Right lobe of liver (tissue), 6 donors: ENCODE measurements around the gene ABCC3. TPM values are rescaled to one million over a fixed set of nuclear protein-coding genes. Genes with fewer than 3 reads are reported as not detected.
A peak's percentile ranks its signal among the peaks of the same experiment; 100 is the strongest.

Experiments
- ATAC-seq, 4 donors: fragments of 200-7000 bp; cut with Tn5 transposase; one replicate each; pipeline ENCODE4 v1.9.1; 2020; ENCODE audit warnings: mild to moderate bottlenecking in 4 of 4, moderate library complexity in 4 of 4
- DNase-seq, 3 donors: peaks; one replicate each; pipeline ENCODE4 v3.0.0-alpha.2; 2020
- H3K27ac ChIP-seq, 3 donors: fragments of 200-600 bp; one replicate each; pipeline ENCODE4 v1.8.0; 2022
- H3K27me3 ChIP-seq, 2 donors: fragments of 200-600 bp; one replicate each; pipeline ENCODE4 v1.8.0; 2022
- H3K36me3 ChIP-seq, 4 donors: fragments of 200-600 bp; sonication (generic) in 1 of 4; one replicate each; pipeline versions ENCODE4 v1.5.1 to v1.8.0; 2017 to 2022; ENCODE audit warnings: control low read depth in 1 of 4
- H3K4me1 ChIP-seq, 4 donors: fragments of 200-600 bp; sonication (generic) in 1 of 4; one replicate each; pipeline versions ENCODE4 v1.5.1 to v1.8.0; 2017 to 2022; ENCODE audit warnings: control low read depth in 1 of 4
- H3K4me3 ChIP-seq, 3 donors: fragments of 200-600 bp; one replicate each; pipeline ENCODE4 v1.8.0; 2022
- H3K9me3 ChIP-seq, 4 donors: fragments of 200-600 bp; sonication (generic) in 1 of 4; one replicate each; pipeline versions ENCODE4 v1.5.1 to v1.8.0; 2017 to 2022; ENCODE audit warnings: control low read depth in 1 of 4
- CTCF ChIP-seq, 4 donors: fragments of 200-600 bp in 3 of 4; fragments of 450-650 bp in 1 of 4; IDR thresholded peaks; one replicate each; pipeline versions ENCODE4 v1.5.1 to v1.8.0; 2016 to 2022; ENCODE audit warnings: antibody characterized with exemption in 4 of 4, mild to moderate bottlenecking in 2 of 4
- POLR2A ChIP-seq: fragments of 450-650 bp; IDR thresholded peaks from one replicate; pipeline ENCODE4 v1.6.1; 2017; ENCODE audit warnings: antibody characterized with exemption, mild to moderate bottlenecking
- WGBS: methylation state at CpG from one replicate; pipeline ENCODE4 v1.1.6; 2018; ENCODE audit warnings: low coverage, low lambda C conversion rate; ENCODE audit not compliant: insufficient coverage; ENCODE audit errors: missing lambda C conversion rate; 5-methylcytosine and 5-hydroxymethylcytosine counted together
- intact Hi-C, 2 donors: fragments of 100-400 bp; cut with DNase I; formaldehyde crosslinking; loops; one replicate each; pipeline versions ENCODE4 v1.11.2 to v1.14.1; 2022
- total RNA-seq, 6 experiments: library from RNA; depleted of rRNA in 2 of 6; stranded (reverse); fragments of >200 nt in 2 of 6; fragmentation: NEBNext Ultra II Directional in 3 of 6; extraction: Animal tissue kit (Norgen Biotek cat#: 25700) in 3 of 6; gene quantifications; one replicate each; pipeline versions ENCODE4 v1.1.0 to v1.2.4, GENCODE V29; 2016 to 2023
- donor health status: DM: no; HTN: yes; CAD: no.
- donor health status: DM: no; HTN: no; CAD: no.
- donor health status: DM: no; HTN: no; CAD: no.
- donor health status: DM: no; HTN: yes; CAD: no.
- donor health status: DM: no; HTN: yes; CAD: no.

ABCC3 gene
- total RNA-seq, 6 experiments from 2014 or later: 146 to 286 (median 178) TPM

DNA sequence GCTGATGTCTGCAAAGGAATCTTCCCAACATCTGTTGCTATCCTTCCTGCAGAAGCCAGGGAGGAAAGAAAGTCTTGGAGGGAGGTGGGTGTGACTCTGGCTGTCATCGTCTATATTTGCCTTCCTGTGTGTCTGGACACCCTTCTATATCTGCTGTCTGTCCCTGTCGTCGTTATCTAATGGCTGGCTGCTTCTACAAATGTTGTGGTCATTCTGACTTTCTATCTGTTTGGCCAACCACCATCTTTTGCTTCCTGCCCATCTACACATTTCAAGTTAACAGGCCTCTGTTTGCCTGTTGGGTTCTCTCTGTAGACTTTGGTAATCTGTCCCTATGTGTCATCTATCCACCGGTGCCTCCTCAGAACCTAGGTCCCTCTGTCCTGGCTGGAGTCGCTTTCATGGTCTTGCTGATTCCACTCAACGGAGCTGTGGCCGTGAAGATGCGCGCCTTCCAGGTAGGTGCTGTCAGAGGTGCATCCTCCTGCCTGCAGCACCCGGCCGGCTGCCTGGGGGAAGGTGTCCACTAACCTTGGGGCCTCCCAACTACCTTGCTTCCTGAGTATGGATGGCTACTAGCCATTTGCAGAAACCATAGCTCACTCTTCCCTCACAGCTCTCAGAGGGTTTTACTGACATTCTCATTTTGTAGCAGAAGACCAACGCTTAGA is 30.2 kb downstream of the ABCC3 start:
- no peak for ATAC-seq
- TF ChIP-seq CTCF (IDR thresholded peaks at IDR 0.05) (no peak), POLR2A (no peak)
- Histone ChIP-seq H3K27me3 (no peaks in the 10 kb centered on the region), H3K4me1 (peaks cover 0 to 60% (median 37%) of the 10 kb centered on the region in 4 donors), H3K36me3 (peaks cover 0 to 5% (median 0%) of the 10 kb centered on the region in 4 donors), H3K9me3 (no peaks in the 10 kb centered on the region), H3K27ac (peak overlapping the region in 1 of 3 donors; percentile 79), H3K4me3 (no peak overlapping the region)
- WGBS: 91% methylated on average over 10 of the region's 12 CpGs
- DNase-seq: no peak
- intact Hi-C loops: no loop called here

- H3K9me3 ChIP-seq: no peaks in the 10 kb centered on the region
- TF ChIP-seq POLR2A (no peak), CTCF (IDR thresholded peaks at IDR 0.05) (no peak)
- H3K27ac ChIP-seq: no peak overlapping the region
- WGBS: 85% methylated on average over 4 of the region's 5 CpGs
- no peak overlapping the region for H3K4me3 ChIP-seq
- H3K27me3 ChIP-seq: no peaks in the 10 kb centered on the region
- DNase-seq (no peak), ATAC-seq (no peak)
- H3K4me1 ChIP-seq: peaks cover 0 to 55% (median 32%) of the 10 kb centered on the region in 4 donors
- peaks cover 0 to 5% (median 0%) of the 10 kb centered on the region in 4 donors for H3K36me3 ChIP-seq
- intact Hi-C loops: no loop called here
Observed at GRCh38 chr17:50665838-50666237, 31.2 kb downstream of the ABCC3 start.

- Histone ChIP-seq H3K9me3 (no peaks in the 10 kb centered on the region), H3K4me1 (peaks cover 0 to 55% (median 32%) of the 10 kb centered on the region in 4 donors), H3K36me3 (peaks cover 0 to 5% (median 0%) of the 10 kb centered on the region in 4 donors), H3K4me3 (no peak overlapping the region), H3K27me3 (no peaks in the 10 kb centered on the region), H3K27ac (no peak overlapping the region)
- DNase-seq (no peak), ATAC-seq (no peak)
- 82% methylated on average over 7 of the region's 8 CpGs for WGBS
- intact Hi-C loops: no loop called here
- TF ChIP-seq CTCF (IDR thresholded peaks at IDR 0.05): no peak
- TF ChIP-seq POLR2A: no peak
Observed at GRCh38 chr17:50666316-50666715, 31.6 kb downstream of the ABCC3 start.

DNA sequence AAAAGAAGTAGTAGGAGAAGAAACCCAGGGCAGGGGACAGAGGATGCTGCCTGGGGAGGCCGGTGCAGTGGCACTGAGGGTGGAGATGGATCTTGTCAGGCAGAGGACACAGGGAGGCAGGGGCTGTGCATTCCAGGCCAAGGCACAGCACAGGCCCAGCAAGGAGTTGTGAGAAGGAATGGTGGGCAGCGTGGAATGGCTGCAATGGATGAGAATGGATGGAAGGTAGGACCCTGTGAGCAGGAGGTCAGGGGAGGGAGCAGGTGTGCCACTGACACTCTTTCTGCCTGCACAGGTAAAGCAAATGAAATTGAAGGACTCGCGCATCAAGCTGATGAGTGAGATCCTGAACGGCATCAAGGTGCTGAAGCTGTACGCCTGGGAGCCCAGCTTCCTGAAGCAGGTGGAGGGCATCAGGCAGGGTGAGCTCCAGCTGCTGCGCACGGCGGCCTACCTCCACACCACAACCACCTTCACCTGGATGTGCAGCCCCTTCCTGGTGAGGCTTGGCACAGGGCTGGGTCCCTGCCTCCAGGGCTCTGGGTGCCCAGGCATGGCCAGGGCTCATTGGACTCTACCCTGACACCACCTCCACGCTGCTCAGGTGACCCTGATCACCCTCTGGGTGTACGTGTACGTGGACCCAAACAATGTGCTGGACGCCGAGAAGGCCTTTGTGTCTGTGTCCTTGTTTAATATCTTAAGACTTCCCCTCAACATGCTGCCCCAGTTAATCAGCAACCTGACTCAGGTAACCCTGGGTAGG is 32.8 kb downstream of the ABCC3 start:
- intact Hi-C loops: no loop called here
- H3K4me1 ChIP-seq: peaks cover 0 to 51% (median 27%) of the 10 kb centered on the region in 4 donors
- TF ChIP-seq CTCF (IDR thresholded peaks at IDR 0.05) (no peak), POLR2A (peak; percentile 27)
- peak in 2 of 4 donors; percentile 16 to 24 for ATAC-seq
- peaks cover 0 to 11% (median 0%) of the 10 kb centered on the region in 4 donors for H3K36me3 ChIP-seq
- no peaks in the 10 kb centered on the region for H3K9me3 ChIP-seq
- DNase-seq: no peak
- no peaks in the 10 kb centered on the region for H3K27me3 ChIP-seq
- H3K4me3 ChIP-seq: no peak overlapping the region
- WGBS: 50% methylated on average over 4 of the region's 14 CpGs
- H3K27ac ChIP-seq: peak overlapping the region in 1 of 3 donors; percentile 54
